Islet precursor cell (in vitro differentiated cells): ENCODE measurements around the gene AGTPBP1.
"Not testable (repeated sequence)": the region's sequence is repeated elsewhere in the genome, so short reads cannot be mapped to it uniquely, and the experiment has no call there.

Experiments
- DNase-seq: peaks from one replicate; pipeline ENCODE4 v3.0.0-alpha.2; 2018

The AGTPBP1 gene

GRCh38 chr9:85741875-85742596, at the start of gene AGTPBP1:
Gene AGTPBP1 (minus strand): TSS chr9:85741954. CDS start chr9:85712533, 29,421 bp downstream.
- DNase-seq, result peak; percentile 96

- not testable (repeated sequence) for DNase-seq
These were observed 44.4 kb upstream of the AGTPBP1 start for GRCh38 chr9:85786116-85786515.

- not testable (repeated sequence) for DNase-seq
These were observed 32.1 kb upstream of the AGTPBP1 start for GRCh38 chr9:85773844-85774243.

- not testable (repeated sequence) for DNase-seq
These were observed 20.0 kb upstream of the AGTPBP1 start for GRCh38 chr9:85761802-85762201.

- not testable (repeated sequence) for DNase-seq
These were observed 16.0 kb upstream of the AGTPBP1 start for GRCh38 chr9:85757716-85758115.

- not testable (repeated sequence) for DNase-seq
These were observed 14.5 kb upstream of the AGTPBP1 start for GRCh38 chr9:85756216-85756615.

GRCh38 chr9:85746309-85746708, 4.6 kb upstream of the AGTPBP1 start:
- no peak for DNase-seq

GRCh38 chr9:85745203-85745602, 3.4 kb upstream of the AGTPBP1 start:
- no peak for DNase-seq

GRCh38 chr9:85744480-85744879, 2.7 kb upstream of the AGTPBP1 start:
- no peak for DNase-seq

- peak; percentile 57 for DNase-seq
These were observed 1.7 kb upstream of the AGTPBP1 start for GRCh38 chr9:85743275-85744128.

- DNase-seq, result no peak
These were observed 813 bp upstream of the AGTPBP1 start for GRCh38 chr9:85742597-85742936.

GRCh38 chr9:85741095-85741874, 469 bp downstream of the AGTPBP1 start:
- peak; percentile 78 for DNase-seq

- DNase-seq, result no peak
These were observed 1.0 kb downstream of the AGTPBP1 start for GRCh38 chr9:85740787-85741094.

GRCh38 chr9:85738509-85738908, 3.2 kb downstream of the AGTPBP1 start:
- DNase-seq, result no peak

GRCh38 chr9:85737671-85738070, 4.1 kb downstream of the AGTPBP1 start:
- DNase-seq, result no peak

- no peak for DNase-seq
These were observed 10.7 kb downstream of the AGTPBP1 start for GRCh38 chr9:85730916-85731630.

GRCh38 chr9:85729882-85730281, 11.9 kb downstream of the AGTPBP1 start:
- DNase-seq, result no peak

- no peak for DNase-seq
These were observed 14.3 kb downstream of the AGTPBP1 start for GRCh38 chr9:85727500-85727899.

GRCh38 chr9:85726737-85727136, 15.0 kb downstream of the AGTPBP1 start:
- no peak for DNase-seq

GRCh38 chr9:85723215-85723614, 18.5 kb downstream of the AGTPBP1 start:
- DNase-seq, result peak; percentile 82

GRCh38 chr9:85719411-85719810, 22.3 kb downstream of the AGTPBP1 start:
- DNase-seq, result not testable (repeated sequence)

GRCh38 chr9:85717818-85718217, 23.9 kb downstream of the AGTPBP1 start:
- not testable (repeated sequence) for DNase-seq

GRCh38 chr9:85717220-85717619, 24.5 kb downstream of the AGTPBP1 start:
- DNase-seq, result no peak
